ENCODE data around the gene DEDD.

Gene DEDD

GRCh38 chr1:161159087-161159912, 26.8 kb upstream of the DEDD start, which contains the start of gene USP21:
TSS of gene USP21 (plus strand) at chr1:161159500. CDS start at chr1:161160641, 1,141 bp downstream.
- Histone ChIP-seq H3K27me3 (ENCODE audit: insufficient read depth, low read length) (no peaks in the 10 kb centered on the region), H2AFZ (ENCODE audit: low read depth, low read length) (peak within 1 kb of the TSS; percentile 74), H3K9me3 (ENCODE audit: low read length) (no peaks in the 10 kb centered on the region), H3K4me1 (ENCODE audit: insufficient read depth, low read length) (peaks cover 14% of the 10 kb centered on the region), H3K4me3 (ENCODE audit: low read length) (peak within 1 kb of the TSS; percentile 63), H3K36me3 (ENCODE audit: insufficient read depth, low read length) (peaks cover 39% of the 10 kb centered on the region)

DNA sequence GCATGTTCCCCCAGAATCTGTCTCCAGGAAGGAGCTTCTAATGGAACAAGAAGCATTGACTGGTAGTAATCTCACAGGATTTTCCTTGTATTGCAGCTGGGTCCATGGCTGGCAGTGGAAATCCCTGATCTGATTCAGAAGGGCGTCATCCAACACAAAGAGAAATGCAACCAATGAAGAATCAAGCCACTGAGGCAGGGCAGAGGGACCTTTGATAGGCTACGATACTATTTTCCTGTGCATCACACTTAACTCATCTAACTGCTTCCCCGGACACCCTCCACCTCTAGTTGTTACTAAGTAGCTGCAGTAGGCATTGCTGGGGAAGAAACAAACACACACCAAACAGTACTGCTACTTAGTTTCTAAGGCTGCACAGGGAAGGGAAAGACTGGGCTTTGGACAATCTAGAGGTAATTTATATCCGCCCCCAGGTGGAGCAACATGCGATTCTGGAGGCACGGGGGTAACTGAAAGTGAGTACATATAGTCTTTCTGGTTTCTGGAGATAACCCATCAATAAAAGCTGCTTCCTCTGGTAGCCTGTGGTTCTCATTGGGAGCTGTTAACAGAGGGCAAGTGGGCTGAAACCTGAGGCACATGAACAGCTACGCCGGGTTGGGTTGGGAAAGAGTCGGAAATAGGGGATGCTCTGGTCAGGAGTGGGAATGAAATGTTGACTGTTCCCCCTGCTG, 26.0 kb upstream of the DEDD start:
- Histone ChIP-seq H3K27me3 (ENCODE audit: insufficient read depth, low read length) (no peaks in the 10 kb centered on the region), H3K4me1 (ENCODE audit: insufficient read depth, low read length) (peaks cover 14% of the 10 kb centered on the region), H3K4me3 (ENCODE audit: low read length) (peak overlapping the region; percentile 63), H3K36me3 (ENCODE audit: insufficient read depth, low read length) (peaks cover 34% of the 10 kb centered on the region), H3K9me3 (ENCODE audit: low read length) (no peaks in the 10 kb centered on the region), H2AFZ (ENCODE audit: low read depth, low read length) (peak overlapping the region; percentile 74)

DNA sequence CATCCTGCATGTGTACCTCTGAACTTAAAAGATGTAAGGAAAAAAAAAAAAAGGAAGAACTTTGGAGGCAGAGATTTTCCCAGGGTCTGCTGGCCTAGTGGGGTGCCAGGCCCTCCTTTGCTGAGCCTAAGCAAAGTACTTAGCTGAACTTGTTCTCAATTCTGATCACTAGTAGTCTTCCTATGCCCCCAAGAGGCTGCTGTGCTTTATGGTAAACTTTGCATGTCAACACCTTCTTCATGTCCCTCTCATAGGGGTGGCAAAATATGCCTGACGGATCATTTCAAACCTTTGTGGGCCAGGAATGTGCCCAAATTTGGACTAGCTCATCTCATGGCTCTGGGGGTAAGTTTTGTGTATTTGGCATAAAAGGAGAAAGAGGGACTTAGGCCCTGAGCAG, 25.4 kb upstream of the DEDD start:
- H3K27me3 ChIP-seq (ENCODE audit: insufficient read depth, low read length), result no peaks in the 10 kb centered on the region
- H3K4me1 ChIP-seq (ENCODE audit: insufficient read depth, low read length), result peaks cover 18% of the 10 kb centered on the region
- no peak overlapping the region for H3K4me3 ChIP-seq (ENCODE audit: low read length)
- H2AFZ ChIP-seq (ENCODE audit: low read depth, low read length), result no peak overlapping the region
- no peaks in the 10 kb centered on the region for H3K9me3 ChIP-seq (ENCODE audit: low read length)
- peaks cover 31% of the 10 kb centered on the region for H3K36me3 ChIP-seq (ENCODE audit: insufficient read depth, low read length)

- H2AFZ ChIP-seq (ENCODE audit: low read depth, low read length), result peak within 1 kb of the TSS; percentile 38
- H3K4me3 ChIP-seq (ENCODE audit: low read length), result peak within 1 kb of the TSS; percentile 77
- peaks cover 7% of the 10 kb centered on the region for H3K4me1 ChIP-seq (ENCODE audit: insufficient read depth, low read length)
- peaks cover 9% of the 10 kb centered on the region for H3K36me3 ChIP-seq (ENCODE audit: insufficient read depth, low read length)
- no peaks in the 10 kb centered on the region for H3K27me3 ChIP-seq (ENCODE audit: insufficient read depth, low read length)
- no peaks in the 10 kb centered on the region for H3K9me3 ChIP-seq (ENCODE audit: low read length)
Measured at GRCh38 chr1:161153682-161154337, 21.3 kb upstream of the DEDD start, which contains the start of gene UFC1. TSS of gene UFC1 (plus strand) at chr1:161153978. CDS start at chr1:161153998, 20 bp downstream.

- Histone ChIP-seq H3K9me3 (ENCODE audit: low read length) (no peaks in the 10 kb centered on the region), H3K36me3 (ENCODE audit: insufficient read depth, low read length) (peaks cover 3% of the 10 kb centered on the region), H3K4me3 (ENCODE audit: low read length) (peak overlapping the region; percentile 77), H2AFZ (ENCODE audit: low read depth, low read length) (no peak overlapping the region), H3K27me3 (ENCODE audit: insufficient read depth, low read length) (no peaks in the 10 kb centered on the region), H3K4me1 (ENCODE audit: insufficient read depth, low read length) (peaks cover 3% of the 10 kb centered on the region)
Measured at GRCh38 chr1:161153176-161153575, 20.7 kb upstream of the DEDD start.

GRCh38 chr1:161145832-161146231, 13.4 kb upstream of the DEDD start:
- Histone ChIP-seq H3K9me3 (ENCODE audit: low read length) (no peaks in the 10 kb centered on the region), H2AFZ (ENCODE audit: low read depth, low read length) (no peak overlapping the region), H3K4me3 (ENCODE audit: low read length) (no peak overlapping the region), H3K4me1 (ENCODE audit: insufficient read depth, low read length) (no peaks in the 10 kb centered on the region), H3K36me3 (ENCODE audit: insufficient read depth, low read length) (no peaks in the 10 kb centered on the region), H3K27me3 (ENCODE audit: insufficient read depth, low read length) (no peaks in the 10 kb centered on the region)

DNA sequence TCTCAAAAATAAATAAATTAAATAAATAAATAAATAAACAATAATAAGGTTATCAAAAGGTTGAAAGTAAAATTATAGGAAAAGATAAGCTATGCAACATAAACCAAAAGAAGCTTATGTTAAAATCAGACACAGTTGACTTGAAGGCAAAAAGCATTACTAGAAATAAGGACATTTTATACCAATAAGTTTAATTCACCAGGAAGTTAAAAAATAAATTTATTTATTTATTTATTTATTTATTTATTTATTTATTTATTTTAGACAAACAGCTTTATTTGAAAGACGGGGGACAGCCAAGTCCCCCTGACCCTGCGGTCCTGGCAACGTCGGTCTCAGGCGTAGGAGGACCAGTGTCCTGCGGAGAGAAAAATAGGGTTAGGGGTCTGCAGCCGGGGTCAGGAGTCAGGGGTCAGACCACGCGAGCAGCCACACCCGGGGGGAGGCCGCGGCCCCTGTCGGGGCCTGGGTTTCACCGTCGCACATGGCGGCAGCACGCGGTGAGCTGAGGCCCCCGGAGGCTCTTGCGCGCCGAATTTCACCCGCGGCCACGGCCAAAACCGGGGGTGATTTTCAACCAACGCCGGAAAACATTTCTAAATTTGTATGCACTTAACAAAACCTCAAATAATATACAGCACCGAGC, 8.4 kb upstream of the DEDD start:
- no peaks in the 10 kb centered on the region for H3K4me1 ChIP-seq (ENCODE audit: insufficient read depth, low read length)
- H3K4me3 ChIP-seq (ENCODE audit: low read length), result no peak overlapping the region
- no peaks in the 10 kb centered on the region for H3K36me3 ChIP-seq (ENCODE audit: insufficient read depth, low read length)
- H2AFZ ChIP-seq (ENCODE audit: low read depth, low read length), result no peak overlapping the region
- no peaks in the 10 kb centered on the region for H3K27me3 ChIP-seq (ENCODE audit: insufficient read depth, low read length)
- no peaks in the 10 kb centered on the region for H3K9me3 ChIP-seq (ENCODE audit: low read length)

DNA sequence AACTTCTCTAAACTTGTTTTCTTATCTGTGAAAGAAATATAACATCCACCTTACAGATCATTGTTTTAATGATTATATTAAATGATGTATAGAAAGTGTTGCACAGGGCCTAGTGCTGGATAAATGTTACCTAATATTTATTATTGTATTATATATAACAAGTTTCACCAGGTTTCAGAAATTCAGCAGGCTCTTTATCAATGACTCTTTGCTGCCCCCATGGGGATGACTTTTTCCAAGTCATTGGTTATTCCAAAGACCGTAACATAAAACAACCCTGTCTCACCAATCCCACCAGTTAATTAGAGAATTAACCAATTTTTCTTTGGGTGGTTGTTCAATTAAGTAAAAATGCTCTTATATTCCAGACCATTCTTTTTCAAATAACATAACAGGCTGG, 7.3 kb upstream of the DEDD start:
- no peak overlapping the region for H2AFZ ChIP-seq (ENCODE audit: low read depth, low read length)
- no peaks in the 10 kb centered on the region for H3K9me3 ChIP-seq (ENCODE audit: low read length)
- H3K4me1 ChIP-seq (ENCODE audit: insufficient read depth, low read length), result no peaks in the 10 kb centered on the region
- no peaks in the 10 kb centered on the region for H3K36me3 ChIP-seq (ENCODE audit: insufficient read depth, low read length)
- H3K4me3 ChIP-seq (ENCODE audit: low read length), result no peak overlapping the region
- H3K27me3 ChIP-seq (ENCODE audit: insufficient read depth, low read length), result no peaks in the 10 kb centered on the region

- H3K4me3 ChIP-seq (ENCODE audit: low read length), result no peak overlapping the region
- H3K36me3 ChIP-seq (ENCODE audit: insufficient read depth, low read length), result no peaks in the 10 kb centered on the region
- no peak overlapping the region for H2AFZ ChIP-seq (ENCODE audit: low read depth, low read length)
- peaks cover 4% of the 10 kb centered on the region for H3K4me1 ChIP-seq (ENCODE audit: insufficient read depth, low read length)
- H3K9me3 ChIP-seq (ENCODE audit: low read length), result no peaks in the 10 kb centered on the region
- H3K27me3 ChIP-seq (ENCODE audit: insufficient read depth, low read length), result no peaks in the 10 kb centered on the region
Measured at GRCh38 chr1:161138431-161138830, 6.0 kb upstream of the DEDD start.

- Histone ChIP-seq H3K4me3 (ENCODE audit: low read length) (no peak overlapping the region), H3K27me3 (ENCODE audit: insufficient read depth, low read length) (no peaks in the 10 kb centered on the region), H3K9me3 (ENCODE audit: low read length) (no peaks in the 10 kb centered on the region), H3K36me3 (ENCODE audit: insufficient read depth, low read length) (no peaks in the 10 kb centered on the region), H2AFZ (ENCODE audit: low read depth, low read length) (no peak overlapping the region), H3K4me1 (ENCODE audit: insufficient read depth, low read length) (peaks cover 4% of the 10 kb centered on the region)
Measured at GRCh38 chr1:161137881-161138280, 5.4 kb upstream of the DEDD start.

GRCh38 chr1:161133220-161133740, 813 bp upstream of the DEDD start:
- Histone ChIP-seq H3K9me3 (ENCODE audit: low read length) (no peaks in the 10 kb centered on the region), H2AFZ (ENCODE audit: low read depth, low read length) (peak overlapping the region; percentile 48), H3K27me3 (ENCODE audit: insufficient read depth, low read length) (no peaks in the 10 kb centered on the region), H3K4me1 (ENCODE audit: insufficient read depth, low read length) (peaks cover 23% of the 10 kb centered on the region), H3K4me3 (ENCODE audit: low read length) (peak overlapping the region; percentile 80), H3K36me3 (ENCODE audit: insufficient read depth, low read length) (peaks cover 17% of the 10 kb centered on the region)

DNA sequence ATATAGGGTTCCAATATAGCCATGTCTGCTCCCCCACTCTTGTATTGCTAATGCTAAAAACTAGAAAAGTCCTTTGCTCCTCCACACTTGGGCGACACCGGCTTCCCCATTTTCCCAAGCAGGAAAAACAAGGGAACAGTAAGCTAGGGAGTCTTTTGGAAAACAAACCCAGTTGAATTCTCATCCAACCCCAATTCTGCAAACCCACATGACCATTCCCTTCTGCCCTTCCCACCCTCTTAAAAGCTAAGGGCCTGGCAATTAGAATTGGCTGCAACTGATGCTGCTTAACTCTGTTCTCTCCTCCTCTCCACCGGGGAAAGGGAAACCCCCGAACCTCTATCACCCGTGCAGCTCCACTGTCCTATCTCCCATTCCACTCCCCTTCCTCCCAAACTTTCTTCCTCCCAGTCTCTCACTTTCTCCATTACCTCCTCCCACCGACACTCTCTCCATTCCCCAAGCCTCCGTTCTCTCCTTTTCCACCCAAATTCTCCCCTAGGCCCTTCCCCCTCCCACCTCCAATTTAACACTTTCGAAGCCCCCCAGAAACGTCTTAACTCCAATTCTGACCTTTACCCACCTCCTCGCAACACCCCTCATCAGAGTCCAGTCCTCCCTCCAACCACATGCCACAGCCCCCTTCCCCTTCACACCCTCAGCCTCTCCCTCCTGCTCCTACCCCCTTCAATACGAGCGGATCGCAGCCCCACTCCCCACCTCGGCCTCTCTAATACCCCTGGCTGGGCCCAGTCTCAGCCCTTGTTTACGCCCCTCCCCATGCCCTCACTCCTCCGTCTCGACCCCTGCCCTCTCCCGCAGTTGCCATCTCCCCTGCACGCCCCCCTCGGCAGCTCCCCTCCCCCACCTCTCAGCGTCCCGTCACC, 701 bp downstream of the DEDD start:
- H3K4me3 ChIP-seq (ENCODE audit: low read length), result peak overlapping the region; percentile 80
- no peaks in the 10 kb centered on the region for H3K27me3 ChIP-seq (ENCODE audit: insufficient read depth, low read length)
- H2AFZ ChIP-seq (ENCODE audit: low read depth, low read length), result no peak overlapping the region
- no peaks in the 10 kb centered on the region for H3K9me3 ChIP-seq (ENCODE audit: low read length)
- peaks cover 23% of the 10 kb centered on the region for H3K4me1 ChIP-seq (ENCODE audit: insufficient read depth, low read length)
- peaks cover 25% of the 10 kb centered on the region for H3K36me3 ChIP-seq (ENCODE audit: insufficient read depth, low read length)
